Transverse colon (tissue), 4 donors: ENCODE results near the gene C1orf35. TPM values are rescaled to one million over a fixed set of nuclear protein-coding genes. Genes with fewer than 3 reads are reported as not detected.

ENCODE experiments used
- DNase-seq: peaks from one replicate; pipeline ENCODE4 v3.0.0-alpha.2; 2019
- H3K27ac ChIP-seq, 4 donors: fragments of 200-600 bp; sonication (generic); 2 replicates each; pipeline ENCODE4 v1.5.1; 2016 to 2018; ENCODE audit warnings: inconsistent platforms in 4 of 4
- H3K27me3 ChIP-seq: fragments of 200-600 bp; sonication (generic); 2 replicates; pipeline ENCODE4 v1.5.1; 2017; ENCODE audit warnings: inconsistent platforms
- H3K36me3 ChIP-seq, 4 donors: fragments of 200-600 bp; sonication (generic); 2 replicates each; pipeline ENCODE4 v1.5.1; 2017 to 2019; ENCODE audit warnings: inconsistent platforms in 4 of 4
- H3K4me1 ChIP-seq, 4 donors: fragments of 200-600 bp; sonication (generic); 2 replicates each; pipeline ENCODE4 v1.5.1; 2017 to 2020; ENCODE audit warnings: inconsistent platforms in 4 of 4
- H3K4me3 ChIP-seq, 4 donors: fragments of 200-600 bp; sonication (generic); 1 replicate in 1 of 4; 2 replicates in 3 of 4; pipeline versions ENCODE4 v1.5.1 to v1.6.1; 2017 to 2019; ENCODE audit warnings: inconsistent platforms in 4 of 4
- H3K9me3 ChIP-seq, 2 donors: fragments of 200-600 bp; sonication (generic); 2 replicates each; pipeline ENCODE4 v1.5.1; 2017 to 2019; ENCODE audit warnings: inconsistent platforms in 2 of 2
- EP300 ChIP-seq: sonication (generic); formaldehyde crosslinking; IDR thresholded peaks from one replicate; pipeline ENCODE4 v1.6.1; 2017; ENCODE audit warnings: antibody characterized with exemption, low read depth
- POLR2A ChIP-seq: fragments of 450-650 bp; IDR thresholded peaks from one replicate; pipeline ENCODE4 v1.6.1; 2016; ENCODE audit warnings: antibody characterized with exemption, mild to moderate bottlenecking, moderate library complexity
- POLR2AphosphoS5 ChIP-seq, 3 donors: sonication (generic); formaldehyde crosslinking; IDR thresholded peaks; one replicate each; pipeline ENCODE4 v1.6.1; 2016; ENCODE audit warnings: antibody characterized with exemption in 3 of 3
- WGBS, 2 donors: methylation state at CpG; one replicate each; pipeline ENCODE4 v1.1.5; 2018; ENCODE audit warnings: low coverage in 1 of 2; 5-methylcytosine and 5-hydroxymethylcytosine counted together
- in situ Hi-C, 4 donors: fragments of 200-750 bp; cut with MboI; loops; one replicate each; pipeline versions ENCODE4 v1.15.0 to v1.15.1; 2017; ENCODE audit warnings: low sequenced_read_pairs in 3 of 4, low pct_ligation_motif_present in 1 of 4, low pct_unique_long_range_greater_than_20kb in 1 of 4
- intact Hi-C: fragments of 100-400 bp; cut with DNase I; formaldehyde crosslinking; loops from one replicate; pipeline ENCODE4 v1.15.1; 2023; ENCODE audit warnings: low total_unique reads
- total RNA-seq, 4 donors: library from RNA; depleted of rRNA; stranded (reverse); fragments of >200 nt; gene quantifications; one replicate each; pipeline ENCODE4 v1.1.0, GENCODE V29; 2016
- TF ChIP-seq, protein P1 (sequence below), 5 experiments: fragments of 200-600 bp in 3 of 5; fragments of 450-650 bp in 2 of 5; sonication (generic) in 3 of 5; IDR thresholded peaks; 1 replicate in 2 of 5; 2 replicates in 3 of 5; pipeline ENCODE4 v1.5.1; 2016 to 2017; ENCODE audit warnings: antibody characterized with exemption in 5 of 5, inconsistent platforms in 3 of 5, mild to moderate bottlenecking in 2 of 5, moderate library complexity in 1 of 5

The C1orf35 gene
- total RNA-seq, 4 donors from 2014 or later, result 11.6 to 17.1 (median 15.7) TPM

DNA sequence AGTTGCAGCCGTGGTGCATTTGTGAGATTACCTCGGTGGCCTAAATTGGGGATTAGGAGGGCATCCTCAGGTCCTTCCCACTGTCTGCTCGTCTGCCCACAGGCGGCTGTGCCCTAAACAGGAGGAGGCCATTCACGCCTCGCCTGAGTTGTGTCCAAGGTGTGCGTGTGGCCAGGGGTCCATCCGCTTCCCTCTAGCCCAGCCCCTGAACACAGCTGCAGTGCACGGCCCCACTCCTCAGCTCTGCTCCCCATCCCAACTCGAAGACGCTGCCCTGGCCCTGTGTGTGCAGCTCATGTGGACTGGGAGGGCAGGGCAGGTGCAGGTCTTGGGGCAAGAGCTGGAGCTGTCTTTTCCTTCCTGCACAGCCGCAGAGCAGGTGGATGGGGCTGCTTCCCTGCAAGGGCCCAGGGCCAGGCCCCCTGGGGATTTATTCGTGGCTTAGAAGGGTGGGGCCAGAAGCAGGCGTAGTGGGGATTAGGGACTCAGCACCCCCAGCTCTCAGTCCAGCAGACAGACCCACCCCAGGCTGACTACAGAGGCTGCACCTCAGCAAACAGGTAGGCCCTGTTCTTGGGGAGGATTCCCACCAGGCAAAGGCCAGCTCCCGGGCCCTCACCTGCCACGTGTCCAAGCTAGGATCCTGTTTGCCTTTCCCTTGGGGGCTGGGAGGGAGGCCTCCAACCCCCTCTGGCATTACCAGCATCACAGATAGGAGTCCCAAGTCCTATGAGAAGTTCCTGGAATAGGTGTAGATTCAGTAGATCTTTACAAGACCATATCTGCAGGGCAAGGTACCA lies 41.3 kb upstream of the C1orf35 start:
- H3K36me3 ChIP-seq, result no peaks in the 10 kb centered on the region
- intact Hi-C loops (no loop called here), in situ Hi-C loops (no loop called here)
- no peak overlapping the region for H3K4me3 ChIP-seq
- no peak overlapping the region for H3K27ac ChIP-seq
- no peak for DNase-seq
- TF ChIP-seq POLR2A (no peak), EP300 (no peak), POLR2AphosphoS5 (IDR thresholded peaks at IDR 0.05) (no peak)
- TF ChIP-seq, protein P1, sequence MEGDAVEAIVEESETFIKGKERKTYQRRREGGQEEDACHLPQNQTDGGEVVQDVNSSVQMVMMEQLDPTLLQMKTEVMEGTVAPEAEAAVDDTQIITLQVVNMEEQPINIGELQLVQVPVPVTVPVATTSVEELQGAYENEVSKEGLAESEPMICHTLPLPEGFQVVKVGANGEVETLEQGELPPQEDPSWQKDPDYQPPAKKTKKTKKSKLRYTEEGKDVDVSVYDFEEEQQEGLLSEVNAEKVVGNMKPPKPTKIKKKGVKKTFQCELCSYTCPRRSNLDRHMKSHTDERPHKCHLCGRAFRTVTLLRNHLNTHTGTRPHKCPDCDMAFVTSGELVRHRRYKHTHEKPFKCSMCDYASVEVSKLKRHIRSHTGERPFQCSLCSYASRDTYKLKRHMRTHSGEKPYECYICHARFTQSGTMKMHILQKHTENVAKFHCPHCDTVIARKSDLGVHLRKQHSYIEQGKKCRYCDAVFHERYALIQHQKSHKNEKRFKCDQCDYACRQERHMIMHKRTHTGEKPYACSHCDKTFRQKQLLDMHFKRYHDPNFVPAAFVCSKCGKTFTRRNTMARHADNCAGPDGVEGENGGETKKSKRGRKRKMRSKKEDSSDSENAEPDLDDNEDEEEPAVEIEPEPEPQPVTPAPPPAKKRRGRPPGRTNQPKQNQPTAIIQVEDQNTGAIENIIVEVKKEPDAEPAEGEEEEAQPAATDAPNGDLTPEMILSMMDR (IDR thresholded peaks at IDR 0.05), result no peak
- 84 to 93% methylated on average over 2 to 9 of the region's 16 CpGs for WGBS, 2 donors
- peaks cover 24 to 47% (median 27%) of the 10 kb centered on the region in 4 donors for H3K4me1 ChIP-seq
- no peaks in the 10 kb centered on the region for H3K9me3 ChIP-seq
- no peaks in the 10 kb centered on the region for H3K27me3 ChIP-seq

DNA sequence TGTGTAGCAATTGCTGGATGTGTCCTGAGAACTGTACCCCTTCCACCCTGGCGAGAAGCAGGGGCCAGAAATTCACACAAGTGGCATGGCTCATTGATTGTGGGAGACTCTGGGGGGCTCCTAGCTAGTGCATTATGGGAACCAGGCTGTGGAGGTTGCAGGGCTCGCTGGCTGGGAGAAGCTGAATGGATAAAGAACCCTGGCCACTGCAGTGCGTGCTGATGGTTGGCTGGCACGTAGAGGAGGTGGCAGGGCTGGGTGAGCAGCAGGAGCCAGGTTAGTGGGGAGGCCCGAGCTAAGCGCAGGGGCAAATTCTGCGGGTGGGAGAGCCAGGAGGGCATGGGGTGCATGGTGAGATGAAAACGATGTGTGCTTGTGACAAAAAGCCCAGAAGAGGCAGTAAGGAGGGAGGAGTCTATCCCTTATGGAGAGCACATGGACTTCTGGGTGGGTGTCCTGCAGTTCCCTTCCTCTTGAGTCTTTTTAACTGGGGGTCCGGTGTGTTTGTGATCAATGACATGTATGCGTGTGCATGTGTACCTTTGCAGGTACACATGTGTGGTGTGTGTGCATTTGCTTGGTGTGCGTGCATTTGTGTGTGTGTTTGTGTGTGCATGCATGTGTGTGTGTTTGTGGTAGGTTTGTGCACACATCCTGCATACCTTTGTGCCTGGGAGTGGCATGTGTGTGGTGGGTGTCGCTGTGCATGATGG lies 40.5 kb upstream of the C1orf35 start:
- Histone ChIP-seq H3K4me3 (no peak overlapping the region), H3K27ac (no peak overlapping the region), H3K9me3 (no peaks in the 10 kb centered on the region), H3K4me1 (peaks cover 18 to 42% (median 25%) of the 10 kb centered on the region in 4 donors), H3K36me3 (no peaks in the 10 kb centered on the region), H3K27me3 (no peaks in the 10 kb centered on the region)
- in situ Hi-C loops (no loop called here), intact Hi-C loops (no loop called here)
- WGBS, 2 donors, result 86 to 93% methylated on average over 10 to 12 of the region's 12 CpGs
- TF ChIP-seq POLR2A (no peak), EP300 (no peak), POLR2AphosphoS5 (IDR thresholded peaks at IDR 0.05) (no peak)
- TF ChIP-seq, protein P1 (IDR thresholded peaks at IDR 0.05), result no peak
- no peak for DNase-seq

DNA sequence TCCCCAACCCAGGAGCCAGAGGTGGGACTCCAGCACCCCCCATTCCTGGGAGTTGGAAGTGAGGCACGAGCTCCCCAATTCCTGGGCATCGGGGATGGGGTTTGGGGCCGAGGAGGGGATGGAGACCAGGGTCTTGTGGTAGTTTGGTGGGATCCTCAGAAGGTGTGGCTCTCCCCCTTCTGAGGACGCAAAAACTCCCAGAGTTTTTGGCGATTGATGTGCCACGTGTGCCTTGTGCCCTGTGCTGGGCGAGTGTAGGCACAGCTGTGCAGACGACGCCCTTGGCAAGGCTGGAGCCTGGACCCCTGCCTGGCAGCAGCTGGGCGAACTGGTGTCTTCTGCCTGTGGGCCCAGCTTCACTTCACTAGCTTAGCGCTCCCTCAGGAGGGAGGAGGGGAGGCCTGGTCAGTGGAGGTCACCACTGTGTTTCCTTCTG lies 39.6 kb upstream of the C1orf35 start:
- H3K4me3 ChIP-seq, result no peak overlapping the region
- DNase-seq, result no peak
- H3K27me3 ChIP-seq, result no peaks in the 10 kb centered on the region
- peak overlapping the region in 1 of 4 donors; percentile 99 for H3K27ac ChIP-seq
- H3K4me1 ChIP-seq, result peaks cover 18 to 38% (median 25%) of the 10 kb centered on the region in 4 donors
- WGBS, 2 donors, result 77 to 93% methylated on average over 3 to 10 of the region's 11 CpGs
- H3K9me3 ChIP-seq, result no peaks in the 10 kb centered on the region
- no peak for TF ChIP-seq EP300
- TF ChIP-seq POLR2AphosphoS5 (IDR thresholded peaks at IDR 0.05), result no peak
- no peak for TF ChIP-seq POLR2A
- TF ChIP-seq, protein P1 (IDR thresholded peaks at IDR 0.05), result no peak
- no peaks in the 10 kb centered on the region for H3K36me3 ChIP-seq
- in situ Hi-C loops, result no loop called here
- intact Hi-C loops, result no loop called here

DNA sequence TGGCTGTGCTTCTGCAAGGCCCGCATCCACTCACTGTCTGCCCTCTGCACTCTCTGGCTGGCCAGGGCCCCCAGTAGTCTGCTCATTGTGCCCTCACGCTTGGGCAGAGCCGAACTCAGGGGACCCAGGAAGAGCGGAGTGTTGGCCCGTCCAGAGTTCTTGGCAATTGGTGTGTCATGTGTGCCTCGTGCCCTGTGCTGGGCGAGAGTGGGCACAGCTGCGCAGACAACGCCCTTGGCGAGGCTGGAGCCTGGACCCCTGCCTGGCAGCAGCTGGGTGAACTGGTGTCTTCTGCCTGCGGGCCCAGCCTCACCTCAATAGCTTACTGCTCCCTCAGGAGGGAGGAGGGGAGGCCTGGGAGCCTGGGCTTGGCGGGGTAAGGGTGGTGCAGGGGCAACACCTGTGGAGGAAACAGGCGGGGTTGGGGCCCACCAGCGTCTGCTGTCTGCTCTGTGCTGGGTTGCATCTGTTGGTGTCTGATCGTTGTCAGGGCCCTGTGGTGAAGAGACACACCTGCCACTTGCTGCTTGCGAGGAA lies 39.1 kb upstream of the C1orf35 start:
- no peak for DNase-seq
- no peaks in the 10 kb centered on the region for H3K27me3 ChIP-seq
- TF ChIP-seq EP300 (no peak), POLR2A (no peak), POLR2AphosphoS5 (IDR thresholded peaks at IDR 0.05) (no peak)
- TF ChIP-seq, protein P1 (IDR thresholded peaks at IDR 0.05), result no peak
- H3K9me3 ChIP-seq, result no peaks in the 10 kb centered on the region
- H3K4me1 ChIP-seq, result peaks cover 18 to 38% (median 25%) of the 10 kb centered on the region in 4 donors
- H3K27ac ChIP-seq, result peak overlapping the region; percentile 97 to 100 (median 98)
- intact Hi-C loops, result no loop called here
- H3K4me3 ChIP-seq, result peak overlapping the region in 1 of 4 donors; percentile 98
- no peaks in the 10 kb centered on the region for H3K36me3 ChIP-seq
- in situ Hi-C loops, result no loop called here
- WGBS, 2 donors, result 64% methylated on average over 15 of the region's 16 CpGs; no CpG with 5 or more reads in 1 of the 2 donors
